Measurements from ENCODE around the gene FOXP3. TPM values are rescaled to one million over a fixed set of nuclear protein-coding genes. Genes with fewer than 3 reads are reported as not detected.

Gene FOXP3
- polyA plus RNA-seq, 1 experiment = 0.18 TPM

DNA sequence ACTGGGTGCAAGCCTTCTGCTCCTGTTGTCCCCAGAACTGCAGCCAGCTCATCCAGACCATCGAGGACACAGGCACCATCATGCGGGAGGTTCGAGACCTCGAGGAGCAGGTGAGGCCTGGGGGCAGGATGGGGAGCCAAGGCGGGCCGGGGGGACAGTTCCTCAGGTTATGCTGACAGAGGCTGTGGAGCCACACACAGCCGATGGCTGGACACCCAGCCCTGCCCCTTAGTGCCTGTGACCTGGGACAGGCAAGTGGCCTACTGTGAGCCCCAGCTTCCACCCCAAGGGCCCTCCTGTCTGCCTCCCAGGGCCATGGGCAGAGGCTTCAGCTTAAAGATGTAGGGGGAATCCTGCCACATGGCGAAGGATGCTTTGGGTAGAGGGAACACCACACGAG, 14.9 kb downstream of the FOXP3 start:
- ChIA-PET CTCF (interaction anchor here (1.4 kb wide), 1 partner anchor 32 kb away, joined by 3 read pairs; no protein-coding TSS in a partner anchor), POLR2A (no interaction called here)
- Histone ChIP-seq H3K36me3 (ENCODE audit: control insufficient read depth, insufficient read depth, low read length) (no peaks in the 10 kb centered on the region; the same call in none of the 2 replicates), H3K4me3 (ENCODE audit: low read depth, low read length) (no peak overlapping the region), H3K27me3 (ENCODE audit: control insufficient read depth, insufficient read depth, low read length) (no peaks in the 10 kb centered on the region)
- TF ChIP-seq, protein P1, sequence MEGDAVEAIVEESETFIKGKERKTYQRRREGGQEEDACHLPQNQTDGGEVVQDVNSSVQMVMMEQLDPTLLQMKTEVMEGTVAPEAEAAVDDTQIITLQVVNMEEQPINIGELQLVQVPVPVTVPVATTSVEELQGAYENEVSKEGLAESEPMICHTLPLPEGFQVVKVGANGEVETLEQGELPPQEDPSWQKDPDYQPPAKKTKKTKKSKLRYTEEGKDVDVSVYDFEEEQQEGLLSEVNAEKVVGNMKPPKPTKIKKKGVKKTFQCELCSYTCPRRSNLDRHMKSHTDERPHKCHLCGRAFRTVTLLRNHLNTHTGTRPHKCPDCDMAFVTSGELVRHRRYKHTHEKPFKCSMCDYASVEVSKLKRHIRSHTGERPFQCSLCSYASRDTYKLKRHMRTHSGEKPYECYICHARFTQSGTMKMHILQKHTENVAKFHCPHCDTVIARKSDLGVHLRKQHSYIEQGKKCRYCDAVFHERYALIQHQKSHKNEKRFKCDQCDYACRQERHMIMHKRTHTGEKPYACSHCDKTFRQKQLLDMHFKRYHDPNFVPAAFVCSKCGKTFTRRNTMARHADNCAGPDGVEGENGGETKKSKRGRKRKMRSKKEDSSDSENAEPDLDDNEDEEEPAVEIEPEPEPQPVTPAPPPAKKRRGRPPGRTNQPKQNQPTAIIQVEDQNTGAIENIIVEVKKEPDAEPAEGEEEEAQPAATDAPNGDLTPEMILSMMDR (IDR thresholded peaks at IDR 0.05; ENCODE audit: insufficient read depth, low read depth, low read length) = no peak
- DNase-seq (ENCODE audit: low read depth) = no peak

- Histone ChIP-seq H3K27me3 (ENCODE audit: control insufficient read depth, insufficient read depth, low read length) (no peaks in the 10 kb centered on the region), H3K36me3 (ENCODE audit: control insufficient read depth, insufficient read depth, low read length) (no peaks in the 10 kb centered on the region; the same call in none of the 2 replicates), H3K4me3 (ENCODE audit: low read depth, low read length) (no peak overlapping the region)
- ChIA-PET POLR2A (no interaction called here), CTCF (interaction anchor here (1.4 kb wide), 1 partner anchor 32 kb away, joined by 3 read pairs; no protein-coding TSS in a partner anchor)
- TF ChIP-seq, protein P1 (IDR thresholded peaks at IDR 0.05; ENCODE audit: insufficient read depth, low read depth, low read length) = no peak
- DNase-seq (ENCODE audit: low read depth) = no peak
Measured at GRCh38 chrX:49249071-49249470, 15.4 kb downstream of the FOXP3 start.

DNA sequence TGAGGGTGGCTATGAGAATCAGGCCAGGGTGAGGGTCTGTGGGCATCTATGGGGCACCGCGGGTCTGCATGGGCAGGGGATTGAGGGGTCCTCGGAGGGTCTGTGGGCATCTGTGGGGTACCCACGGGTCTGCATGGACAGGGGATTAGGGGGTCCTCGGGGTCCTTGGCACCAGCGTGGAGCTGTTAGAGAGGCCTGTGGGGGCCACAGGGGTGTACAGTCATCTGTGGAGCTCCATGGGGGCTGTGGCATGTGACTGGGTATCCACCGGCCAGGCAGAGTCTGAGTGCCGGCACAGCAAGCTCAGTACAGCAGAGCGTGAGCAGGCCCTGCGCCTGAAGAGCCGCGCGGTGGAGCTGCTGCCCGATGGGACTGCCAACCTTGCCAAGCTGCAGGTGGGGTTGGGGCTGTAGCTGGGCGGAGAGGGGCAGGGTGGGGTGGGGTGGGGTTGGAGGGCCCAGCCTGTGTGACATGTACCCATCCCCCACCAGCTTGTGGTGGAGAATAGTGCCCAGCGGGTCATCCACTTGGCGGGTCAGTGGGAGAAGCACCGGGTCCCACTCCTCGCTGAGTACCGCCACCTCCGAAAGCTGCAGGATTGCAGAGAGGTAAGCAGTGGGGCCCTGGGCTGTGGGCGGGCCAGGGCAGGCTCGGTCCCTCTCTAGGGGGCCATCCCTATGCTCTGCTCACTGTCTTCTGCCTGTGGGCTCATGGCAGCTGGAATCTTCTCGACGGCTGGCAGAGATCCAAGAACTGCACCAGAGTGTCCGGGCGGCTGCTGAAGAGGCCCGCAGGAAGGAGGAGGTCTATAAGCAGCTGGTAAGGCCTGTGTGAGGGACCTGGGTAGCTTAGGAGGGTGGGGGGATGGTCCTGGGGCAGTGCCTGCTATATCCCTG, 16.3 kb downstream of the FOXP3 start:
- Histone ChIP-seq H3K4me3 (ENCODE audit: low read depth, low read length) (no peak overlapping the region), H3K27me3 (ENCODE audit: control insufficient read depth, insufficient read depth, low read length) (no peaks in the 10 kb centered on the region), H3K36me3 (ENCODE audit: control insufficient read depth, insufficient read depth, low read length) (no peaks in the 10 kb centered on the region; the same call in none of the 2 replicates)
- TF ChIP-seq, protein P1 (IDR thresholded peaks at IDR 0.05; ENCODE audit: insufficient read depth, low read depth, low read length) = no peak
- no peak for DNase-seq (ENCODE audit: low read depth)
- CTCF ChIA-PET = interaction anchor here (1.4 kb wide), 1 partner anchor 33 kb away, joined by 3 read pairs; no protein-coding TSS in a partner anchor
- POLR2A ChIA-PET = no interaction called here

DNA sequence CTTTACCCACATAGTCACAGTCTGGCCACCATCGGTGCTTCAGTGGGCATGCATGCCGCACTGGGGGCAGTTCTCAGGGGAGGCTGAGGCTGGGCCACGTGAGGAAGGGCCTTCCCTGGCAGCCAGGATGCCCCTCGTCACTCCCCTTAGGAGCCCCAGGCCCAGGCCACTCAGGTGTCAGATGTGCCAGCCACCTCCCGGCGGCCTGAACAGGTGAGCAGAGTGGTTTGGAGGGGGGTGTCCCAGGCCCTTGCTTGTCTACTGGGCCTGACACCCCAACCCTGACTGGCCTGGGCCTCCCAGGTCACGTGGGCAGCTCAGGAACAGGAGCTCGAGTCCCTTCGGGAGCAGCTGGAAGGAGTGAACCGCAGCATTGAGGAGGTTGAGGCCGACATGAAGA, 17.2 kb downstream of the FOXP3 start:
- POLR2A ChIA-PET = no interaction called here
- Histone ChIP-seq H3K36me3 (ENCODE audit: control insufficient read depth, insufficient read depth, low read length) (peaks cover 1% of the 10 kb centered on the region), H3K4me3 (ENCODE audit: low read depth, low read length) (no peak overlapping the region), H3K27me3 (ENCODE audit: control insufficient read depth, insufficient read depth, low read length) (no peaks in the 10 kb centered on the region)
- CTCF ChIA-PET = no interaction called here
- no peak for DNase-seq (ENCODE audit: low read depth)
- TF ChIP-seq, protein P1 (IDR thresholded peaks at IDR 0.05; ENCODE audit: insufficient read depth, low read depth, low read length) = no peak

GRCh38 chrX:49246541-49246940, 18.0 kb downstream of the FOXP3 start:
- Histone ChIP-seq H3K4me3 (ENCODE audit: low read depth, low read length) (no peak overlapping the region), H3K27me3 (ENCODE audit: control insufficient read depth, insufficient read depth, low read length) (no peaks in the 10 kb centered on the region), H3K36me3 (ENCODE audit: control insufficient read depth, insufficient read depth, low read length) (peaks cover 1% of the 10 kb centered on the region)
- TF ChIP-seq, protein P1 (IDR thresholded peaks at IDR 0.05; ENCODE audit: insufficient read depth, low read depth, low read length) = no peak
- ChIA-PET POLR2A (no interaction called here), CTCF (no interaction called here)
- no peak for DNase-seq (ENCODE audit: low read depth)

Measured in BJ (cell line).